HG03342 (cell line): ENCODE measurements around the gene DNMT3A.
A peak's percentile ranks its signal among the peaks of the same experiment; 100 is the strongest.

Source experiments
- ATAC-seq: cut with Tn5 transposase; IDR thresholded peaks from one replicate; pipeline ENCODE4 v1.9.1; 2021; ENCODE audit warnings: mild to moderate bottlenecking, moderate library complexity; ENCODE audit not compliant: unreplicated experiment

Gene DNMT3A

GRCh38 chr2:25373269-25373981, 31.7 kb upstream of the DNMT3A start:
- no peak for ATAC-seq

- ATAC-seq: no peak
Measured at GRCh38 chr2:25372405-25373268, 30.9 kb upstream of the DNMT3A start.

- ATAC-seq: no peak
Measured at GRCh38 chr2:25371253-25372241, 29.8 kb upstream of the DNMT3A start.

- ATAC-seq: no peak
Measured at GRCh38 chr2:25369876-25370275, 28.2 kb upstream of the DNMT3A start.

- ATAC-seq: no peak
Measured at GRCh38 chr2:25369439-25369838, 27.7 kb upstream of the DNMT3A start.

- no peak for ATAC-seq
Measured at GRCh38 chr2:25368660-25369059, 26.9 kb upstream of the DNMT3A start.

- ATAC-seq: no peak
Measured at GRCh38 chr2:25367296-25367695, 25.6 kb upstream of the DNMT3A start.

GRCh38 chr2:25366629-25367028, 24.9 kb upstream of the DNMT3A start:
- ATAC-seq: no peak

- no peak for ATAC-seq
Measured at GRCh38 chr2:25365241-25365640, 23.5 kb upstream of the DNMT3A start.

- no peak for ATAC-seq
Measured at GRCh38 chr2:25363733-25364132, 22.0 kb upstream of the DNMT3A start.

GRCh38 chr2:25362434-25363145, 20.9 kb upstream of the DNMT3A start:
- peak; percentile 74 for ATAC-seq

- peak; percentile 84 for ATAC-seq
Measured at GRCh38 chr2:25362049-25362433, 20.3 kb upstream of the DNMT3A start.

GRCh38 chr2:25361261-25362048, 19.7 kb upstream of the DNMT3A start:
- ATAC-seq: no peak

GRCh38 chr2:25358836-25359235, 17.1 kb upstream of the DNMT3A start:
- ATAC-seq: no peak

- ATAC-seq: no peak
Measured at GRCh38 chr2:25358249-25358815, 16.6 kb upstream of the DNMT3A start.

GRCh38 chr2:25356088-25356487, 14.4 kb upstream of the DNMT3A start:
- no peak for ATAC-seq

- ATAC-seq: no peak
Measured at GRCh38 chr2:25355270-25355669, 13.5 kb upstream of the DNMT3A start.

- ATAC-seq: no peak
Measured at GRCh38 chr2:25354116-25354515, 12.4 kb upstream of the DNMT3A start.

- ATAC-seq: no peak
Measured at GRCh38 chr2:25349397-25349796, 7.7 kb upstream of the DNMT3A start.
